GM21515 (cell line): ENCODE data around the gene OBSCN.

Experiments used
- ATAC-seq: cut with Tn5 transposase; IDR thresholded peaks from one replicate; pipeline ENCODE4 v1.9.1; 2021; ENCODE audit not compliant: unreplicated experiment

The OBSCN gene

DNA sequence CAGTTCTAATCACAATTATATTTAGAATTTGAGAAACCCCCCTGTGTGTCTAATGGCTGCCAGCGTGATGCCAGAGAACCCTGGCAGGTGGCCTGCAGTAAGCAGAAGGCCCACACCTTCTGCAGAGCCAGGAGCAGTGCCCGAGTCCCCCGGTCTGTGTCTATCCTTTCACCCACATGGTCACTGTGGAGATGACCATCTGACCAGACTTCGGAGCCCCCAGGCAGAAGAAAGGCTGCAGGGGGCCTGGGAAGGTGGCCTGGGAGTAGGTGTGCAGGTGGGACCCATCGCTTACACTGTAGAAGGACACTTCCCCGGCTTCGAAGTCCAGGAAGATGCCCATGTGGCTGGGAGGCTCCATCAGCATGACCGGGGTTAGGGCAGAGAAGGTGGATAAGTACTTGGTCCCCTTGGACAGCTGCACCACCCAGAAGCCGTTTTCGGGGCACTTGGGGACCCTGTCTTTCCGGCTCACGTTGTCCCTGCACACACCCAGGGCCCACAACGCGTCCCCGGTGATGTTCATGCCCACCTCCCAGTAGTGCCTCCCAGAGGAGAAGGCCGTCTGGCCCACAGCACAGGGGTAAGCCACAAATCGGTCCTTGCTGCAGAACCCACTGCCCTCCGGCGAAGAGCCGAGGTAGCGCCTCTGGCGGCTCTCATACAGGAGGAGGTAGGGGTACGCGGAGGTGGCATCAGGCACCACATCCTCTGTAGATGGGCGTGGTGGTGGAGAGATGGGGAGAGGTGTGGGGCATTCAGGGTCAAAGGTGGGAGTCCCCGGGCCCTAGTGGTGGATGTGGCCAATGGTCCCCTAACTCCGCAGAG is 200.4 kb downstream of the OBSCN start:
- ATAC-seq, result no peak

DNA sequence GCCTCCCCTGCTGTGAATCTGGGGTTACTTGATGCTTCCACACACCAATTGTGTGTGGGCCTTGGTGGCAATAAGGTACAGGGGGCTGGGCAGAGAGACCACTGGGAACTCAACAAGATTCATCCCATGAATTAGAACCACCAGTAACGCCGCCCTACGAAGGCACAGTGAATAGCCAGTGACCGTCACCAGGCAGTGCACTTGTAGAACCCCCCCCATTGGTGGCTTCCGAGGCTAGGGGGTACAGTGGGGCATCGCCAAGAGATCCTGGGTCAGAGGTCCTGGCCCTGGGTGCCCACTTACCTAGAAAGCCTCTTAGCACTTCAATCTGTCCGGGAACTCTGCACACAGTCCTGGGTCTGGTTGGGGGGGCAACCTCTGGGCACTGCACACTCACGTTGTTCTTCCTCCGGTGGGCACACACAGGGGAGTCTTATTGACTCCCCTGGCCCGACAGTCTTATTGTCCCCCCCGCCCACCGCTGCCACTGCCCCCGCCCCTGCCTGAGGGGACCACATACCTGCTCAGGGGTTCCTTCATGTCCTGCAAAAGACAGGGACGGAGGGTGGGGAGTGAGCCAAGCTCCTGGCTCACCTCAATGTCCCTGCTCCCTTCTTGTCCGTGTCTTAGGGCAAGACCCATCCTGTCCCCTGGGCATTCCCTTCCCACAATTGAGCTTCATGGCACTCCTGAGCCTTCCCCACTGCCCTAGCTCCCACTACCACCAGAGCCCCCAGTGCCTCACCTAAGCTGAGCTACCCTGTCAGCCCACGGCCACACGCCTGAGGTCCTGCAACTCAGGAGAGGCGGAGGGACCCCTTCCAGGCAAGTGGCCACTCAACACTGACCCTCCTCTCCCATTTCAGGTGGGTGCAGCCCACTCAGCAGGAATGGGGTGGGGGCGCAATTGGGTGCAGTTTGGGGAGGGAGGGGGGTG is 201.3 kb downstream of the OBSCN start:
- no peak for ATAC-seq

DNA sequence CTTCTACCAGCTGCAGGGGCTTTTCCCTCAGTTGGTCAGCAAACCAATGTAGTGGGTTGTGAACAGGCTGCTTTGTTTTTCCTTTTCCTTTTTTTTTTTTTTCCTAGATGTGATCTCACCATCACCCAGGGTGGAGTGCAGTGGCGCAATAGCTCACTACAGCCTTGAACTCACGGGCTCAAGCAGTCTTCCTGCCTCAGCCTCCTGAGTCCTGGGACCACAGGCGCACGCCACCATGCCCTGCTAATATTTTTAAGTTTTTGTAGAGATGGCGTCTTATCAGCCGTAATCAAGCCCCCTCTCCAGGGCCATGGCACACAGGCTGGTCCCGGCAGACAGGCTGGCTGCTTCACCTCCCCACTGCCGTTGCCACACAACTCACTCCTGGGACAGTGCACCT is 202.2 kb downstream of the OBSCN start:
- no peak for ATAC-seq

DNA sequence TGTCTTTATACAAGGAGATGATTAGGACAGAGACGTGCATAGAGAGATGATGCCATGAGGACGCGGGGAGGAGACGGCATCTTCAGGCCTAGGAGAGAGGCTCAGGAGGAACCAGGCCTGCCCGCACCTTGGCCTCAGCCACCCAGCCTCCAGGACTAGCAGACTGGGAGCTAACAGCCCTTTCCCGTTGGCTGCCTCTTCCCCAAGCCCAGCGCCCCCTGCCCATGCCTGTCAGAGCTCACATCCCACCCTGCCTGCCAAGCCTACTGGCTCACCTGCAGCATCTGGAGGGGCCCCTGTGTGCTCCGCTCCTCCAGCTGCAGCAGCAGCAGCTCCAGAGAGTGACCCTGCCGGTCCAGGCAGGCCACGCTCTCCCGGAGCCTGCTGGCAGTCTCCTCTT is 202.8 kb downstream of the OBSCN start:
- no peak for ATAC-seq

DNA sequence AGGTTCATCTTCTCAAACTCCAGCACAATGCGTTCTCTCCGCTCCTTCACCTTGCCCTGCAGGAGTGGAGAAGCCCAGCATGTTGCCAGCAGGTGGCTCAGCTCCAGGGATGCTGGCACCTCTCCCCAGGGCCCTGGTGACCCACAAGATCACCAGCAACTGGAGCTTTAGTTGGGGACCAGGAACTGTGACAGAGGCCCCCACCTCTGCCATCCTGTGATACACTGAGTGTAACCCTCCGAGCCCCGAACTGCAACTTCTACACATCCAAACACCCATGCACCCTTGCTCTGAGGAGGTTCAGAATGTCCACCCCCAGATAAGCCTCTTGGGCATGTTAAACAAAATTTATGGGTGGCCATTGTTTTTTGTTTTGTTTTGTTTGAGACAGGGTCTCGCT is 203.3 kb downstream of the OBSCN start:
- no peak for ATAC-seq

DNA sequence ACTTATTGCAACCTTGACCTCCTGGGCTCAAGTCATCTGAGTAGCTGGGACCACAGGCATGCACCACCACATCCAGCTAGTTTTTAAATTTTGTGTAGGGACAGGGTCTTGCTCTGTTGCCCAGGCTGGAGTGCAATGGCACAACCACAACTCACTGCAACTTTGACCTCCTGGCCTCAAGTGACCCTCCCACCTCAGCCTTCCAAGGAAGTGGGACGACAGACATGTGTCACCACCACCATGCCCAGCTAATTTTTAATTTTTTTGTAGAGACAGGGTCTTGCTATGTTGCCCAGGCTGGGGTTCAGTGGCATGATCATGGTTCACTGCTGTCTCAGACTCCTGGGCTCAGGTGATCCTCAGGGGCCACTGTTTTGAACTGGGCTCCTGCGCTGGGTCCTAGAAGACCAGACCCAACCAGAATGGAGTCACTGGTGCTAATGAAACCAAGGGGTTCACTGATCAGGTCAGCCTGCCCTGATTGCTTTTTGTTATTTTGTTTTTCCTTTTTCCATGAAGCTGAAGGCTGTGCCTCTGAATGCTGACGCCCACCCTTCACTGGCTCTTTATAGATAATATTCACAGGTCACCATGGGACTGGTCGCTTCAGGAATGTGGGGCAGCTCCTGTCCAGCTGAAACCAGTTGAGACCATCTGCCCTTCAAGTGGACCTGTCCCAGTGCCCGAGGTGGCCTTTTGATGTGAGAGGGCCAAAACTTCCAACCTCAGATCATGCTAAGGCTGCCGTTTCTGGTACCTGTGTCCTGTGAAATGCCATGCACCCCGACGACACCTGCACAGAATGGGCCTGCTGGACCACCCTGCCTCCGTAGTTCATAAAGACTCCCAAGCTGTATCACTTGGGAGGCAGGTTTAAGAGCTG is 203.9 kb downstream of the OBSCN start:
- no peak for ATAC-seq

DNA sequence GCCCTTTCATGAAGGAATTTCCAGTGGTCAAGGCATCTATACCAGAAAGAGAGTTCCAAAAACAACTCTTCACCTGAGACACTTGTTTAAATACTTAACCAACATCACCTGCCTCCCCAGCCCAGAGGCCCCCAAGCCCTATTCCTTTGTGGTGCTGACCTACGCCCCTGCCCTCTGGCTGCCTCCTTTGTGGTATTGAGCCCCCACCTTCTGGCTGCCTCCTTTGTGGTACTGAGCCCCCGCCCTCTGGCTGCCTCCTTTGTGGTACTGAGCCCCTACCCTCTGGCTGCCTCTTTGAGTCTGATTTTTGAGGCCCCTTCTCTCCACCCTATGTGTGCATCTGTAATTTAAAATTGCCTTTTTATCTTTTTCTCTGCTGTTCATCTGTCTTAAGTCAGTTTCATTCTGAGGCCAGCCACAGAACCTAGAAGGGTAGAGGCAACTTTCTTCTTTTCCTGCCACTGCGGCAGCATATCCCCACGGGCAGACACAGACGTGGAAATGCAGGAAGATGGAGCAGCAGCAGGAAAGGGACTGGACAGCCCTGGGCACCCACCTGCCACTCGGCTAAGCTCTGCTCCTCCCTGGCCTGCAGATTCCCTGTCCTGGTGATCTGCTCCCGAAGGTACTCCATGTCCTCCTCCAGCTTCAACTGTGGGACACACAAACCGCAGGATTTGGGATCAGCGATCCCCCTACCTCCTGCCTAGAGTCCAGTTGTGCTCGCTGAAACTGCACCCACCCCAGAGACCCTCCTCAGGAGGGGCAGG is 205.6 kb downstream of the OBSCN start:
- no peak for ATAC-seq

DNA sequence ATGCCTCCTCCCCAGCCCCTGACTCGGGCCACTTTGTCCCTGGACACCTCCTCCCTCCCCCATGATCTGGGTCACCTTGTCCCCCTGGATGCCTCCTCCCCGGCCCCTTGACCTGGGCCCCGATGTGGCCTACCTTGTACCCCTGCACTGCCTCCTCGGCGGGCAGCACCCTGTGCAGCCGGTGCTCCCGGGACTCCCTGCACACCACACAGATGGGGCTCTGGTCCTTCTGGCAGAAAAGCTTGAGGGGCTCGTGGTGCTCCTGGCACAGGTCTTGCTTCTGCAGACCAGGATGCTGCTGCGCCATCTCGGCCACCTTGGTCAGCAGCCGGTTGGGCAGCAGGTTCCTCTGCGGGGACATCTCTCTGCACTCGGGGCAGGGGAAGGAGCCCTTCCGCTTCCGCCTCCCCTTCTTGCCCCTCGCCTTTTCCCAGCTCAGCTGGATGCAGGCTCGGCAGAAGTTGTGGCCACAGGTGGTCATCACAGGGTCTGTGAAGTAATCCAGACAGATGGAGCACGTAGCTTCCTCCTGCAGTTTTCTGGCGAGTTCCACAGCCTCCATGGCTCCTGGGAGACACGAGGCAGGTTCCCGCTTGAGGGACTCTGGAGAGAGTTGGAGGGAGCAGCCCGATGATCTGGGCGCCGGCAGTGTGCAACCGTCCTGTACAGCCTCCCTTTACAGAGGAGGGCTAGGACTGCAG is 206.8 kb downstream of the OBSCN start:
- ATAC-seq, result no peak

DNA sequence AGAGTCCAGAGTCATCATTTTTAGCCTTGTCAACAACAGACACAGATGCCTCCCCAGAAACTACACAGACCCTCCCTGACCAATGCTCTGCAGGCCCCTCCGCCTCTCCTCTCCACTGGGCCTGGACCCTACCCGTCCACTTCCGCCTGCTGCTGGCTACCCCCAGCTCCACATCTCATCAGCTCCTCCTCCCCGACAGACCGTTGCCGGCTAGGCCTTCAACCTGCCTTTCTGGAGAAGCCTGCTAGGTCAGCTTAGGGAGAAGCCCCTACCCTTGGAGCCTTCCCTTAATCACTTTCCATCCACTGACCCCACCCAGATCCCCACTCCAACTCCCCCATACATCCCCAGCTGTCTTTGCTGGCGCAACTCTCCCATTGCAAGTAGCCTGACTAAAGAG is 207.4 kb downstream of the OBSCN start:
- no peak for ATAC-seq

DNA sequence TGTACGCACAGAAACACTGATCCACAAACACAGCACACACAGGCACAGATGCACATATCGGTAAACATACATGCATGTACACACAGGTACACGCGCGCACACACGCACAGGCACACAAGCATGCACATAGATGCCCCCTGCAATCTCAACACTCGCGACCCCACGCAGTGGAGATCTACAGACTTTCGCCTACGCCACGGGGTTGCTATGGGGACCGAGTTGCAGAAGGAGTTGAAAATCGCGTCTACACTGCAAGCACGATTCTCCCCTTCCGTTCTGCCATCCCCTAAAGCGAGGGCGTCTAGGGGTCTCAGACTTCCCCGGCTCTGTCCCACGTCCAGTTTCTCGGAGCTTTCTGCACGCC is 208.0 kb downstream of the OBSCN start:
- no peak for ATAC-seq

DNA sequence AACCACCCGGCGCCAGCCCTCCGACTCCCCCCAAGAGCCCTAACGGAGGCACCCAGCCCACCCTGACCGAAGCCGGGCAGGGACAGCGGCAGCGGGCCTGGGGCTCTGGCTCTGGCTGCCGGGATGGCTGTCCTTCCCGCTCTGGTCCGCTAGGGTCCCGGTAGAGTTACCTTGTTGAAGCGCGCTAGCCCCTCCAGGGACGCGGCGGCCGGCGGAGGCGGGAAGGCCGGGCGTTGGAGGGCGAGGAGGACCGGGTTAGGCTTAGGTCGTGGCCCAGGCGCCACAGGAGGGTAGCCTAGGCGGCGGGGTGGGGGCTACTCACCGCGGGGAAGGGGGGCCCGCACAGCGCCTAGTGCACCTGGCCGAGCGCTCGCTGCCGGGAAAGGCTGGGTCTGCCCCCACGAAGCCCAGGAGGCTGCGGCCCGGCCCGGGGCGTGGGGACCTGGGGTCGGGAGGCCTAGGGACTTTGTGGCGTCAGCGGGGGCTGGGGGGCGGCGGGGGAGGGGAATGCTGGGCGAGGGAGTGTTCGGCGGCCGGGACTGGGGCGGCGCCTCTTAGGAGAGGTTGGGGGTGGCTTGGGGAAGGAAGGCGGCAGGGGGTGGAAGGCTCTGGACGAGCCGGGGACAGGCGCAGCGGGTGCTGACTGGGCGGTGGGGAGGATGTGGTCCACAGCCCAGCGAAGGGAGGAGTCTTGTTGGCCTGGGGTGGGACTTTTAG is 208.5 kb downstream of the OBSCN start, which contains the start of gene TRIM17:
Gene TRIM17, minus strand, starts transcription at position 645 of the 717 bp plus-strand sequence. CDS start 1,789 bp downstream, outside the sequence.
- ATAC-seq, result no peak

DNA sequence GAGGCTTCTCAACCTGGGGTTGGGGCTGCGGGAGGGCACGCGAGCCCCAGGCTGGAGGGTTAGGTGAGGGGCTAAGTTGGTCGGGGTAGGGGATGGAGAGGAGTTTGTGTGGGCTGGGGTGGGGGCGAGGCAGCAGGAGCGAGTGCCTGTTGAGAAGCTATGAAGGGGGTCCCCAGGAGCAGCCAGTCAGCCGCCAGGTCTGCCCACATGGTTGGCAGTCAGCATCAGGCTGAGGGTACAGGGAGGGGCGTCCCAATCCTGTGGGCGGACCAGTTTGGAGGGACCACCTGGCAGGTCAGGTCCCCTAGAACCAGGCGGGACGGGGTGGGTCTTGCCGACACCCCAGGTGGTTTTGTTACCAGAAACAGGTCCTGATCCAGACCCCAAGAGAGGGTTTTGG is 209.2 kb downstream of the OBSCN start:
- ATAC-seq, result no peak

DNA sequence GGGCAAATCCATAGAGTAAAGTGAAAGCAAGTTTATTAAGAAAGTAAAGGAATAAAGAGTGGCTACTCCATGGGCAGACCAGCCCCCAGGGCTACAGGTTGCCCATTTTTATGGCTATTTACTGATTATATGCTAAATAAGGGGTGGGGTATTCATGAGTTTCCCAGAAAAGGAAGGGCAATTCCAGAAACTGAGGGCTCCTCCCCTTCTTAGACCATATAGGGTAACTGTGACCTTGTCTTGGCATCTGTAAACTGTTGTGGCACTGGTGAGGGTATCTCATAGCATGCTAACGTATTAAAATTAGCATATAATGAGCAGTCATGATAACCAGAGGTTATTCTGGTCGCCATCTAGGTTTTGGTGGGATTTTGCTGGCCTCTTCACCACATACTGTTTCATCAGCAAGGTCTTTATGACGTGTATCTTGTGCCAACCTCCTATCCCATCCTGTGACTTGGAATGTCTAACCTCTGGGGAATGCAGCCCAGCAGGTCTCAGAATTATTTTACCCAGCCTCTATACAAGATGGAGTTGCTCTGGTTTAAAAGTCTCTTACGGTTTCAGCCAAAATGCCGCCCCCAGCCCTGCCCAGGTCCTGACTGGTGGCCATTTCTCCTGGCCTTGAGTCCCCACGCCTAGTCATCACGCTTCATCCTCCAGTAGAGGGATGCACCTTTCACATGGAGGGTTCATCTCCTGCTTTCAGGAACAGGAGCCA is 209.8 kb downstream of the OBSCN start:
- ATAC-seq, result no peak

DNA sequence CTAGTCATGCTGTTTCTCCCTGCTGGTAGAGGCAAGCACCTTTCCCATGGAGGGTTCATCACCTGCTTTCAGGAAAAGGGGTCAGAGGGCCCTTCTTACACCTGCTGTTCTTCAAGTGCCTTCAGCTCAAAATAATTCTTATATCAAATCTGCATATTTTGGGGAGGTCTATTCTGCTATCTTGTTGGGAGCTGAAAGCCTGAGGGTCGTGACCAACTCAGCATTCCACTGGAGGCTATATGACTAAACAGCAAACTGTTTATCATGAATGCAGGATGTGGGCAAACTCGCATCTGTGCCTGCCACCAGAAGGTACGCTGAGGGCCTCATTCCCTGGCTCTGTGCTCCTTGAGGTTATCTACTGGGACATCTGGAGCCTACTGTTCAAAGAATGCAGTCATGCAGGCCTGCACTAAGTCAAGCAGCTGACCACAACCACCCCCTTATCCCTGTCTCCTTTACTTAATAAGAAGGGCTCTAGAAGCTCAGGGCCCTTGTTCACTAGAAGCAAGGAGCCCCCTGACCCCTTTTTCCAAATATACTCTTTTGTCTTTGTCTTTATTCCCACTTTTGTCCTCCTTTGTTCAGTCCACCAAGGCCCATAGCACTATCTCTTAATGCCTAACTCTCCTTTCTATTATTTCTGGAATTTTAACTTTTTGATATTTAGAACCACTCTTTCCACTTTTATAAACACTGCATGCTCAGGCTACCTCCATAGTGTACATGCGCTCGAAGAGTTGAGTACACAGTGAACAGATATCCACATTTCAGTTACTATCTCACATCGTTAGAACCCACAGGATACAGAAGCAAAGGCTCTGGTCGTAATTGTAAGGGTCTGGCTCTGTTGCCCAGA is 213.4 kb downstream of the OBSCN start:
- ATAC-seq, result no peak

DNA sequence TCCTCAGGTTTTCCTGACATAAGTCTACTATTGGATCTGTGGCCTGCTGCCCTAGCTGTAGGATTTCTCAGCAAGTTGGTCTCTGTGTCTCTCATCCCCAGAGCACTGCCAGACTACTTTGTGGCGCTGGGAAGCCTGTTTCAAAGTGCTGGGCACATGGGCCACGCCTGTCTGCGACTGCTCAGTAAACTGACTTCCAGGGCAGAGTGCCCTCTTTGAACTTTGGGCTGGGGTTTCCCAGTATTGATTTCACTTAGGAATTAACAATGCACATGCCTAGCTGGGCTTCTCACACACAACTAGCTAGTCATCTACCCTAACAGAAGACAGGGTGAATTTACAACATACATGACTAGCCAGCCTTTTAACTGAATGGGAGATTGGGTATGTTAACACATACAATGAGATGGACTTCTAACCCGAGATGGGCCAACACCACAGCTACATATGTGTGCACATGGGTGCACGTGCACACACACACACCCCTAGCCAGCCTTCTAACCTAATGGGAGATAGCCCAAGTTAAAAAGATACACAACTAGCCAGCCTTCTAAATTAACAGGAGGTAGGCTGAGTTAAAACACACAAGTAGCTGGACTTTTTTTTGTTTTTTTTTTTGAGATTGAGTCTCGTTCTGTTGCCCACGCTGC is 215.7 kb downstream of the OBSCN start:
- no peak for ATAC-seq

DNA sequence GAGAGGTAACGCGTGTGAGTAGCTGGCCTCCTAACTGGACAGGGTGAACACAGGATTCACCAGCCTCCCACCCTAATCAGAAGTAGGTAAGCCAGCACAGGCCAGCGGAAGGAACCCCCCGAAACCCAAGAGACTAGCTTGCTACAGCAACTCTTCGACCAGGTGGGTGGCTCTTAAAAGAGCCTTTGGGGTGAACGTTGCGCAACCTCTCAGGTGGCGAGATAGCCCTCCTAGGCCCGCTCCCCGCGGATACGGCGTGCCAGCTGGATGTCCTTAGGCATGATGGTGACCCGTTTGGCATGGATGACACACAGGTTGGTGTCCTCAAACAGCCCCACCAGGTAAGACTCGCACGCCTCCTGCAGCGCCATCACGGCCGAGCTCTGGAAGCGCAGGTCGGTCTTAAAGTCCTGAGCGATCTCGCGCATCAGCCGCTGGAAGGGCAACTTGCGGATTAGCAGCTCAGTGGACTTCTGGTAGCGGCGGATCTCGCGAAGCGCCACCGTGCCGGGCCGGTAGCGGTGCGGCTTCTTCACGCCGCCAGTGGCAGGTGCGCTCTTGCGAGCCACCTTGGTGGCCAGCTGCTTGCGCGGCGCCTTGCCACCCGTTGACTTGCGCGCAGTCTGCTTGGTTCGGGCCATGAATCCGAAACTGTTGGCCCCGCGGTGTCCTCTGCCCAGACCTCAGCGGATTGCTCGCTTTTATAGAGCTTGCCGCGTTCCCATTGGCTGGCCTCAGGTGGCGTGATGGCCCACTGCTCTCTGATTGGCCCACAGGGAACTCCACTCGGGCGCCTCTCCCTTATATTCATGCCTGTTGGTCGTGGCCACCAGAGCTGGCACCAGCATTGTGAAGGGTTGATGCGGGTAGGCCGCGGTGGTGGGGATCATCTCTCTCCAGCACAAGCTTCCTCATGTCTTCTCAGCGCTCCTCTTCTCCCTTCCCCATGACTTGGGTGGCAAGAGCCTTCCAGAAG is 217.1 kb downstream of the OBSCN start:
- no peak for ATAC-seq
